ENCODE results near the gene ERMARD.
A peak's percentile ranks its signal among the peaks of the same experiment; 100 is the strongest.

ERMARD gene
- total RNA-seq: 22.2 to 25.3 reads per million in 2 donors

GRCh38 chr6:169751242-169752073 lies at the start of gene ERMARD, which contains the start of gene DYNLT2:
Gene ERMARD, plus strand, starts transcription at chr6:169751622. Its CDS starts 36 bp downstream, at chr6:169751658.
Gene DYNLT2, minus strand, starts transcription at chr6:169751572. Its CDS starts 114 bp downstream, at chr6:169751458.
- peak; percentile 89 for DNase-seq

- peak; percentile 95 for DNase-seq
Measured at GRCh38 chr6:169701954-169702839, 49.2 kb upstream of the ERMARD start, which contains the start of the genes C6orf120 and WDR27. Gene C6orf120, plus strand, starts transcription at chr6:169702126. Its CDS starts 334 bp downstream, at chr6:169702460. Gene WDR27, minus strand, starts transcription at chr6:169702029. Its CDS starts 13,024 bp downstream, at chr6:169689005.

- DNase-seq: peak; percentile 21
Measured at GRCh38 chr6:169702840-169703246, 48.6 kb upstream of the ERMARD start.

- DNase-seq: no peak
Measured at GRCh38 chr6:169707772-169708171, 43.6 kb upstream of the ERMARD start.

GRCh38 chr6:169709293-169709692 lies 42.1 kb upstream of the ERMARD start:
- DNase-seq: no peak

GRCh38 chr6:169710009-169710408 lies 41.4 kb upstream of the ERMARD start:
- DNase-seq: no peak

GRCh38 chr6:169714178-169714577 lies 37.2 kb upstream of the ERMARD start:
- DNase-seq: no peak

GRCh38 chr6:169714595-169714994 lies 36.8 kb upstream of the ERMARD start:
- no peak for DNase-seq

GRCh38 chr6:169719117-169719516 lies 32.3 kb upstream of the ERMARD start:
- DNase-seq: no peak

- DNase-seq: no peak
Measured at GRCh38 chr6:169720207-169720855, 31.1 kb upstream of the ERMARD start.

- DNase-seq: peak; percentile 20
Measured at GRCh38 chr6:169722362-169723199, 28.8 kb upstream of the ERMARD start.

GRCh38 chr6:169723200-169723909 lies 28.1 kb upstream of the ERMARD start:
- peak; percentile 58 for DNase-seq

GRCh38 chr6:169723991-169724493 lies 27.4 kb upstream of the ERMARD start:
- peak; percentile 37 for DNase-seq

- peak; percentile 63 for DNase-seq
Measured at GRCh38 chr6:169724494-169725124, 26.8 kb upstream of the ERMARD start, which contains the start of gene PHF10. Gene PHF10, minus strand, starts transcription at chr6:169724500. Its CDS starts 569 bp downstream, at chr6:169723931.

GRCh38 chr6:169725125-169726048 lies 26.0 kb upstream of the ERMARD start:
- DNase-seq: no peak

GRCh38 chr6:169726049-169726400 lies 25.4 kb upstream of the ERMARD start:
- no peak for DNase-seq

GRCh38 chr6:169726963-169727362 lies 24.5 kb upstream of the ERMARD start:
- DNase-seq: no peak

- DNase-seq: no peak
Measured at GRCh38 chr6:169729961-169730360, 21.5 kb upstream of the ERMARD start.

Data from T-helper 9 cell (primary cell).